ENCODE results near the gene PSKH1.
"Not testable (repeated sequence)": the region's sequence is repeated elsewhere in the genome, so short reads cannot be mapped to it uniquely, and the experiment has no call there.

The PSKH1 gene

DNA sequence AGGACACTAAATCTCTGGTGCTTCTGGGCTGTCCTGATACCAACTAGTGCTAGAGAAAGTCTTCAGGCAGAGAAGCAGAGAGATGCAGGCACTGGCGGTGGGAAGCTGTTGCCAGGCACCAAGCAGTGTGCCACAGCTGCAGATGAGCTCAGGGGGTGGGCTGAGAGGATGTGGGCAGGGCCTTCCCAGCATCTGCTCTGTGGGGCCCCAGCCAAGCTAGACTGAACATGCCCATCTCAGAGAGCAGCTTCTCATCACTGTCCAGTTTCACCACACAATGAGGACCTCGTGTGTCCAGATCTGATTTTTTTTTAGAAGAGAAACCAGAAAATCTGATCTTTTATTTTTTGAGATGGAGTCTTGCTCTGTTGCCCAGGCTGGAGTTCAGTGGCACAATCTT, 17.1 kb downstream of the PSKH1 start:
- Histone ChIP-seq H3K23ac (ENCODE audit: low read length) (peak overlapping the region; percentile 61), H3K4me3 (ENCODE audit: low read depth, low read length) (no peak overlapping the region), H2BK5ac (ENCODE audit: low read depth, low read length, poor library complexity) (no peak overlapping the region), H3K4me1 (ENCODE audit: control insufficient read depth in 1 of 2, insufficient read depth in 2 of 2, low read length in 2 of 2) (peaks cover 4 to 6% of the 10 kb centered on the region in 2 experiments), H4K8ac (ENCODE audit: low read depth, low read length) (no peak overlapping the region), H3K9me3 (ENCODE audit: insufficient read depth, low read depth, low read length) (peaks cover 2% of the 10 kb centered on the region), H3K79me2 (ENCODE audit: control insufficient read depth, insufficient read depth, low read length, poor library complexity) (no peaks in the 10 kb centered on the region), H3K27me3 (ENCODE audit: insufficient read depth, low read length) (no peaks in the 10 kb centered on the region), H3K14ac (ENCODE audit: low read length) (no peak overlapping the region), H2BK12ac (ENCODE audit: low read length) (no peak overlapping the region), H3K4ac (ENCODE audit: low read depth, low read length) (no peak overlapping the region), H3K4me2 (ENCODE audit: low read length) (no peak overlapping the region), H3K36me3 (ENCODE audit: control insufficient read depth in 1 of 2, insufficient read depth in 2 of 2, low read length in 2 of 2) (peaks cover 20% of the 10 kb centered on the region in 2 experiments), H3K79me1 (ENCODE audit: low read length) (no peaks in the 10 kb centered on the region), H4K12ac (ENCODE audit: low read depth, low read length) (no peak overlapping the region), H3K27ac (ENCODE audit: low read depth, low read length) (no peak overlapping the region), H2AFZ (ENCODE audit: insufficient read depth, low read length, poor library complexity) (no peak overlapping the region), H2AK5ac (ENCODE audit: low read length) (no peak overlapping the region), H2BK120ac (ENCODE audit: insufficient read depth, low read length, poor library complexity) (no peak overlapping the region), H3K9ac (ENCODE audit: low read length) (no peak overlapping the region), H3K18ac (ENCODE audit: low read length) (no peak overlapping the region), H4K91ac (ENCODE audit: low read depth, low read length) (no peak overlapping the region)
- no CpG with 5 or more reads among the region's 2 CpGs for WGBS (ENCODE audit: extremely low coverage, insufficient coverage, insufficient read length)
- no peak for DNase-seq

- Histone ChIP-seq H2AFZ (ENCODE audit: insufficient read depth, low read length, poor library complexity) (no peak overlapping the region), H3K14ac (ENCODE audit: low read length) (no peak overlapping the region), H4K91ac (ENCODE audit: low read depth, low read length) (no peak overlapping the region), H3K18ac (ENCODE audit: low read length) (no peak overlapping the region), H4K12ac (ENCODE audit: low read depth, low read length) (no peak overlapping the region), H4K8ac (ENCODE audit: low read depth, low read length) (no peak overlapping the region), H3K4me3 (ENCODE audit: low read depth, low read length) (peak overlapping the region; percentile 23), H3K9me3 (ENCODE audit: insufficient read depth, low read depth, low read length) (no peaks in the 10 kb centered on the region), H3K79me2 (ENCODE audit: control insufficient read depth, insufficient read depth, low read length, poor library complexity) (no peaks in the 10 kb centered on the region), H2BK120ac (ENCODE audit: insufficient read depth, low read length, poor library complexity) (no peak overlapping the region), H3K9ac (ENCODE audit: low read length) (no peak overlapping the region), H3K36me3 (ENCODE audit: control insufficient read depth in 1 of 2, insufficient read depth in 2 of 2, low read length in 2 of 2) (peaks cover 10 to 16% of the 10 kb centered on the region in 2 experiments), H2AK5ac (ENCODE audit: low read length) (no peak overlapping the region), H2BK12ac (ENCODE audit: low read length) (no peak overlapping the region), H3K4me2 (ENCODE audit: low read length) (no peak overlapping the region), H3K4me1 (ENCODE audit: control insufficient read depth in 1 of 2, insufficient read depth in 2 of 2, low read length in 2 of 2) (peaks cover 9 to 23% of the 10 kb centered on the region in 2 experiments), H3K79me1 (ENCODE audit: low read length) (no peaks in the 10 kb centered on the region), H3K27me3 (ENCODE audit: insufficient read depth, low read length) (no peaks in the 10 kb centered on the region), H2BK5ac (ENCODE audit: low read depth, low read length, poor library complexity) (no peak overlapping the region), H3K4ac (ENCODE audit: low read depth, low read length) (no peak overlapping the region), H3K27ac (ENCODE audit: low read depth, low read length) (no peak overlapping the region), H3K23ac (ENCODE audit: low read length) (no peak overlapping the region)
- no peak for DNase-seq
- WGBS (ENCODE audit: extremely low coverage, insufficient coverage, insufficient read length) = no CpG with 5 or more reads among the region's 7 CpGs
These were observed 21.9 kb downstream of the PSKH1 start for GRCh38 chr16:67914758-67915495.

DNA sequence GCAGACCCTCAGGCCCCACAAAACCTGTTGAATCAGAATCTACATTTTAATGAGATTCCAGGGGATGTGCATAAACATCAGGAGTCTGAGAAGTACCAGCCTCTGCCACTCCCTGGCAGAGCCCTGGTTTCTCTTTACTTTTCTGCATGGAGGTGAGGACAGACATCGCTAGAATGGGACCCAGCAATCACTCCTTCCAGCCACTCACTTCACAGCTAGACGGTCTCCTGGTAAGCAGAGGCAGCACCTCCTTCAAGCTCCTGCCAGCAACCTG, 22.4 kb downstream of the PSKH1 start:
- H3K27ac ChIP-seq (ENCODE audit: low read depth, low read length); H3K4ac ChIP-seq (ENCODE audit: low read depth, low read length); H3K4me2 ChIP-seq (ENCODE audit: low read length); H2BK12ac ChIP-seq (ENCODE audit: low read length); H3K79me2 ChIP-seq (ENCODE audit: control insufficient read depth, insufficient read depth, low read length, poor library complexity); H2AK5ac ChIP-seq (ENCODE audit: low read length); H4K12ac ChIP-seq (ENCODE audit: low read depth, low read length); H2AFZ ChIP-seq (ENCODE audit: insufficient read depth, low read length, poor library complexity); DNase-seq; H4K8ac ChIP-seq (ENCODE audit: low read depth, low read length); H4K91ac ChIP-seq (ENCODE audit: low read depth, low read length); H3K27me3 ChIP-seq (ENCODE audit: insufficient read depth, low read length); H3K9me3 ChIP-seq (ENCODE audit: insufficient read depth, low read depth, low read length); H3K23ac ChIP-seq (ENCODE audit: low read length); H2BK5ac ChIP-seq (ENCODE audit: low read depth, low read length, poor library complexity); H3K18ac ChIP-seq (ENCODE audit: low read length); H3K79me1 ChIP-seq (ENCODE audit: low read length); H3K4me3 ChIP-seq (ENCODE audit: low read depth, low read length); H3K14ac ChIP-seq (ENCODE audit: low read length); H2BK120ac ChIP-seq (ENCODE audit: insufficient read depth, low read length, poor library complexity); H3K9ac ChIP-seq (ENCODE audit: low read length): not testable (repeated sequence)
- WGBS (ENCODE audit: extremely low coverage, insufficient coverage, insufficient read length) = no CpG with 5 or more reads among the region's 2 CpGs
- Histone ChIP-seq H3K36me3 (ENCODE audit: control insufficient read depth in 1 of 2, insufficient read depth in 2 of 2, low read length in 2 of 2) (peaks cover 8 to 15% of the 10 kb centered on the region in 2 experiments), H3K4me1 (ENCODE audit: control insufficient read depth in 1 of 2, insufficient read depth in 2 of 2, low read length in 2 of 2) (peaks cover 9 to 23% of the 10 kb centered on the region in 2 experiments)

DNA sequence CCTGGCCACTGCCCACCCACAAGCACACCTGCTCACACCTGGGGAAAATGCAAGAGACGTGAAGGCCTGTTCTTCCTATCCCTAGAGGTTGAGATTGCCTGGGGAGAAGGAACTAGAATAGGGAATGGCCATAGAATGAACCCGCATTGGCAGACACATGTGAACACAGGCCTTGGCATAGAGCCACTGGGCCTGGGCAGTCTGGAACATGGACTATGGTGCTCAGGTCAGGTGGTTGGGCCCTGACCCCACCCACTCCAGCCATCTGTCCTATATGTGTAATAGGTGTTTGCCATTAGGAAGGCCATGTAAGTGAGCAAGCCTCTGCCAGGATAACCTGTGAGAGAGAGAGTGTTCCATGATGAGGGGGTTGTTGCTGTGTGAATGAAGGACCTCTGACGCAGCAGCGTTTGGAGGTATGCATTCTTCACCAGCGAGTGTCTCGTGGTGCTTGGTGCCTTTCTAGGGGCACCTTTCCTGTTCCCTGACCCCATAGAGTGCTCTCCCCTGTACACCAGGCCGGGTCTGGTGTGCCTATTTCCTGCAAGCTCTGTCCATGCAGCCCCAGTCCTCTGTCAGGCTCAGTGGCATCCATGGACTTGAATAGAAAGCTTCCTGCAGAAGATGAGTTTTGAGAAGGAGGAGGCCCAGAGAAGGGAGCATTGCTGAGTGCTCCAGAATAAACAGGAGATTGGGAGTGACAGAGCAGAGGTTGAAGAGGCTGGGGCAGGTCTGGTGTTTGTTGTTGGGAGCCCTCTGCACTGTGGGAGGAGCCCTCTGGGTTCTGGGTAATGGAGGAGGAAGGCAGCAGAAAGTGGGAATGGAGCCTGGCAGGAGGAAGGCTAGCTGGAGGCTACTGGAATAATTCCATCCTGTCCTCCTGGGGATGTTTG, 23.0 kb downstream of the PSKH1 start:
- Histone ChIP-seq H3K4me3 (ENCODE audit: low read depth, low read length) (no peak overlapping the region), H2BK5ac (ENCODE audit: low read depth, low read length, poor library complexity) (no peak overlapping the region), H2AFZ (ENCODE audit: insufficient read depth, low read length, poor library complexity) (no peak overlapping the region), H3K4ac (ENCODE audit: low read depth, low read length) (no peak overlapping the region), H2BK120ac (ENCODE audit: insufficient read depth, low read length, poor library complexity) (no peak overlapping the region), H3K14ac (ENCODE audit: low read length) (no peak overlapping the region), H4K12ac (ENCODE audit: low read depth, low read length) (no peak overlapping the region), H3K9me3 (ENCODE audit: insufficient read depth, low read depth, low read length) (peaks cover 2% of the 10 kb centered on the region), H3K79me2 (ENCODE audit: control insufficient read depth, insufficient read depth, low read length, poor library complexity) (no peaks in the 10 kb centered on the region), H4K8ac (ENCODE audit: low read depth, low read length) (no peak overlapping the region), H3K79me1 (ENCODE audit: low read length) (no peaks in the 10 kb centered on the region), H2AK5ac (ENCODE audit: low read length) (no peak overlapping the region), H3K9ac (ENCODE audit: low read length) (peak overlapping the region; percentile 4), H2BK12ac (ENCODE audit: low read length) (no peak overlapping the region), H3K36me3 (ENCODE audit: control insufficient read depth in 1 of 2, insufficient read depth in 2 of 2, low read length in 2 of 2) (peaks cover 8 to 18% of the 10 kb centered on the region in 2 experiments), H4K91ac (ENCODE audit: low read depth, low read length) (no peak overlapping the region), H3K27me3 (ENCODE audit: insufficient read depth, low read length) (no peaks in the 10 kb centered on the region), H3K27ac (ENCODE audit: low read depth, low read length) (no peak overlapping the region), H3K4me2 (ENCODE audit: low read length) (no peak overlapping the region), H3K4me1 (ENCODE audit: control insufficient read depth in 1 of 2, insufficient read depth in 2 of 2, low read length in 2 of 2) (peaks cover 9 to 23% of the 10 kb centered on the region in 2 experiments), H3K23ac (ENCODE audit: low read length) (no peak overlapping the region), H3K18ac (ENCODE audit: low read length) (no peak overlapping the region)
- no CpG with 5 or more reads among the region's 7 CpGs for whole genome bisulfite sequencing (ENCODE audit: extremely low coverage, insufficient coverage, insufficient read length)
- DNase-seq = no peak

Data from trophoblast cell (in vitro differentiated cells and primary cell).